Endometrial microvascular endothelial cells (primary cell): ENCODE data around the gene SPAG5. TPM values are rescaled to one million over a fixed set of nuclear protein-coding genes. Genes with fewer than 3 reads are reported as not detected.

Experiments used
- in situ Hi-C: cut with HindIII; loops from 2 replicates; pipeline ENCODE4 v1.10.0; 2017; ENCODE audit warnings: low sequenced_read_pairs, low pct_unique_long_range_greater_than_20kb; ENCODE audit errors: inconsistent ontology term
- total RNA-seq: library from RNA; depleted of rRNA; stranded (reverse); fragments of >200 nt; gene quantifications from one replicate; pipeline ENCODE4 v1.2.3, GENCODE V29; 2015; ENCODE audit errors: inconsistent ontology term

Gene SPAG5
- total RNA-seq, 1 donor from 2014 or later = 63.3 TPM

GRCh38 chr17:28530926-28531325, 67.9 kb downstream of the SPAG5 start:
- in situ Hi-C loops = no loop called here

GRCh38 chr17:28530250-28530649, 68.6 kb downstream of the SPAG5 start:
- in situ Hi-C loops = no loop called here

- in situ Hi-C loops = no loop called here
Observed at GRCh38 chr17:28529013-28529400, 69.8 kb downstream of the SPAG5 start.

- in situ Hi-C loops = no loop called here
Observed at GRCh38 chr17:28528327-28529012, 70.4 kb downstream of the SPAG5 start.

GRCh38 chr17:28527859-28528258, 71.0 kb downstream of the SPAG5 start:
- in situ Hi-C loops = no loop called here

Other genes with a start within 250 kb of the SPAG5 start
- gene POLDIP2, start 241.5 kb downstream of the SPAG5 start, total RNA-seq = 144 TPM
- not detected for gene SEBOX, start 233.8 kb downstream of the SPAG5 start, total RNA-seq
- gene VTN, start 228.7 kb downstream of the SPAG5 start, total RNA-seq = not detected
- 2.4 TPM for gene SARM1, start 227.3 kb downstream of the SPAG5 start, total RNA-seq
- 31.9 TPM for gene SLC46A1, start 192.8 kb downstream of the SPAG5 start, total RNA-seq
- not detected for gene SLC13A2, start 125.4 kb downstream of the SPAG5 start, total RNA-seq
- not detected for gene FOXN1, start 92.7 kb downstream of the SPAG5 start, total RNA-seq
- 28.7 TPM for gene UNC119, start 46.4 kb downstream of the SPAG5 start, total RNA-seq
- 69.2 TPM for gene PIGS, start 27.5 kb downstream of the SPAG5 start, total RNA-seq
- 8.9 TPM for gene ALDOC, start 22.1 kb downstream of the SPAG5 start, total RNA-seq
- gene RSKR, start 15.2 kb upstream of the SPAG5 start, total RNA-seq = 1.5 TPM
- gene BLTP2, start 46.1 kb upstream of the SPAG5 start, total RNA-seq = 148 TPM
- gene SDF2, start 62.9 kb upstream of the SPAG5 start, total RNA-seq = 60.8 TPM
- 38.7 TPM for gene SUPT6H, start 63.2 kb upstream of the SPAG5 start, total RNA-seq
- not detected for gene PROCA1, start 112.9 kb upstream of the SPAG5 start, total RNA-seq
- gene RAB34, start 118.8 kb upstream of the SPAG5 start, total RNA-seq = 31.1 TPM
- 308 TPM for gene RPL23A, start 121.0 kb upstream of the SPAG5 start, total RNA-seq
- 7.7 TPM for gene TLCD1, start 127.2 kb upstream of the SPAG5 start, total RNA-seq
- 1.0 TPM for gene NEK8, start 129.8 kb upstream of the SPAG5 start, total RNA-seq
- 14.3 TPM for gene TRAF4, start 145.0 kb upstream of the SPAG5 start, total RNA-seq
- gene FAM222B, start 243.8 kb upstream of the SPAG5 start, total RNA-seq = 23.0 TPM